ENCODE data around the gene COX7A2L.

The COX7A2L gene

GRCh38 chr2:42368817-42369531 is 8.0 kb upstream of the COX7A2L start:
- Histone ChIP-seq H3K9me3 (ENCODE audit: control insufficient read depth, low read length) (no peaks in the 10 kb centered on the region), H3K4me1 (ENCODE audit: control insufficient read depth, insufficient read depth, low read length) (no peaks in the 10 kb centered on the region), H3K36me3 (ENCODE audit: control insufficient read depth, insufficient read depth, low read length) (no peaks in the 10 kb centered on the region), H3K27me3 (ENCODE audit: control insufficient read depth, insufficient read depth, low read length, poor library complexity, severe bottlenecking) (no peaks in the 10 kb centered on the region), H3K4me3 (ENCODE audit: insufficient read depth, low read depth, low read length) (no peak overlapping the region), H3K27ac (ENCODE audit: insufficient read depth, low read depth, low read length, poor library complexity, severe bottlenecking) (no peak overlapping the region)
- 87 to 90% methylated on average over 7 of the region's 7 CpGs for WGBS, 2 experiments

- H3K9me3 ChIP-seq (ENCODE audit: control insufficient read depth, low read length) = no peaks in the 10 kb centered on the region
- no peak overlapping the region for H3K27ac ChIP-seq (ENCODE audit: insufficient read depth, low read depth, low read length, poor library complexity, severe bottlenecking)
- H3K4me3 ChIP-seq (ENCODE audit: insufficient read depth, low read depth, low read length) = no peak overlapping the region
- no peaks in the 10 kb centered on the region for H3K36me3 ChIP-seq (ENCODE audit: control insufficient read depth, insufficient read depth, low read length)
- H3K27me3 ChIP-seq (ENCODE audit: control insufficient read depth, insufficient read depth, low read length, poor library complexity, severe bottlenecking) = no peaks in the 10 kb centered on the region
- no peaks in the 10 kb centered on the region for H3K4me1 ChIP-seq (ENCODE audit: control insufficient read depth, insufficient read depth, low read length)
- 92 to 93% methylated on average over 3 of the region's 3 CpGs for WGBS, 2 experiments
These were observed 6.8 kb upstream of the COX7A2L start for GRCh38 chr2:42367835-42368234.

GRCh38 chr2:42366411-42366810 is 5.4 kb upstream of the COX7A2L start:
- Histone ChIP-seq H3K27ac (ENCODE audit: insufficient read depth, low read depth, low read length, poor library complexity, severe bottlenecking) (no peak overlapping the region), H3K4me3 (ENCODE audit: insufficient read depth, low read depth, low read length) (no peak overlapping the region), H3K36me3 (ENCODE audit: control insufficient read depth, insufficient read depth, low read length) (no peaks in the 10 kb centered on the region), H3K27me3 (ENCODE audit: control insufficient read depth, insufficient read depth, low read length, poor library complexity, severe bottlenecking) (peaks cover 10% of the 10 kb centered on the region), H3K4me1 (ENCODE audit: control insufficient read depth, insufficient read depth, low read length) (no peaks in the 10 kb centered on the region), H3K9me3 (ENCODE audit: control insufficient read depth, low read length) (no peaks in the 10 kb centered on the region)

- WGBS, 2 experiments = 91 to 94% methylated on average over 3 of the region's 3 CpGs
- H3K4me3 ChIP-seq (ENCODE audit: insufficient read depth, low read depth, low read length) = no peak overlapping the region
- peaks cover 10% of the 10 kb centered on the region for H3K27me3 ChIP-seq (ENCODE audit: control insufficient read depth, insufficient read depth, low read length, poor library complexity, severe bottlenecking)
- no peak overlapping the region for H3K27ac ChIP-seq (ENCODE audit: insufficient read depth, low read depth, low read length, poor library complexity, severe bottlenecking)
- no peaks in the 10 kb centered on the region for H3K36me3 ChIP-seq (ENCODE audit: control insufficient read depth, insufficient read depth, low read length)
- no peaks in the 10 kb centered on the region for H3K9me3 ChIP-seq (ENCODE audit: control insufficient read depth, low read length)
- peaks cover 6% of the 10 kb centered on the region for H3K4me1 ChIP-seq (ENCODE audit: control insufficient read depth, insufficient read depth, low read length)
These were observed 3.6 kb upstream of the COX7A2L start for GRCh38 chr2:42364658-42365057.

- Histone ChIP-seq H3K4me1 (ENCODE audit: control insufficient read depth, insufficient read depth, low read length) (peaks cover 10% of the 10 kb centered on the region), H3K36me3 (ENCODE audit: control insufficient read depth, insufficient read depth, low read length) (no peaks in the 10 kb centered on the region), H3K27me3 (ENCODE audit: control insufficient read depth, insufficient read depth, low read length, poor library complexity, severe bottlenecking) (peaks cover 10% of the 10 kb centered on the region), H3K9me3 (ENCODE audit: control insufficient read depth, low read length) (no peaks in the 10 kb centered on the region), H3K27ac (ENCODE audit: insufficient read depth, low read depth, low read length, poor library complexity, severe bottlenecking) (no peak overlapping the region), H3K4me3 (ENCODE audit: insufficient read depth, low read depth, low read length) (no peak overlapping the region)
- 82 to 87% methylated on average over 3 of the region's 3 CpGs for WGBS, 2 experiments
These were observed 2.4 kb upstream of the COX7A2L start for GRCh38 chr2:42363413-42363812.

DNA sequence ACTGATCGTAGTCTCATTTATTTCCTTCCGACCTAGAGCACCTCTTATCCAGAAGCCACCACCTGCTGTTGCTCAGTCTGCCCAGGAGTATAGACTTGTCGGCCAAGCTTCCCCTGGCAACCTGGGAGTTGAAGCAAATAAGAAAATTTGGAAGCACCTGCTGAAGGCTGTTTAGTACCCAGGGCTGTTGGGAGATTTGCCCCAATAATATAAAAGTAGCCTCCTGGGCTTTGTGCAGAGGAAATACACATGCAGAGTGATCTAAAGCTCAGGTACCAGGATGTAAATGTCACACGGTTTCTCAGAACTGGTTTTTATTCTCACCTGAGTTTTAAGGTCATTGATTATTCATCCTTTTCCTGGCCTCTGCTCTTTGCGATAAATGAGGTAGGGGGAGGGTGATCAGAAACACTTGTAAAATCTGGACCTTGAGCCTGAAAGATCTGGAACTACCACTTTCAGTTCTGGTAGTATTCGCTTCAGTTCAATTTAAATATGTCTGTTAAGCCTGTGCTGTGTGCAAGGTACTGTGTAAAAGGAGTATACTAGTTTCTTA is 789 bp upstream of the COX7A2L start:
- Histone ChIP-seq H3K4me1 (ENCODE audit: control insufficient read depth, insufficient read depth, low read length) (peaks cover 10% of the 10 kb centered on the region), H3K9me3 (ENCODE audit: control insufficient read depth, low read length) (no peaks in the 10 kb centered on the region), H3K27ac (ENCODE audit: insufficient read depth, low read depth, low read length, poor library complexity, severe bottlenecking) (no peak overlapping the region), H3K4me3 (ENCODE audit: insufficient read depth, low read depth, low read length) (no peak overlapping the region), H3K27me3 (ENCODE audit: control insufficient read depth, insufficient read depth, low read length, poor library complexity, severe bottlenecking) (peaks cover 10% of the 10 kb centered on the region), H3K36me3 (ENCODE audit: control insufficient read depth, insufficient read depth, low read length) (no peaks in the 10 kb centered on the region)
- 33 to 36% methylated on average over 6 of the region's 6 CpGs for WGBS, 2 experiments

- Histone ChIP-seq H3K27me3 (ENCODE audit: control insufficient read depth, insufficient read depth, low read length, poor library complexity, severe bottlenecking) (peaks cover 10% of the 10 kb centered on the region), H3K36me3 (ENCODE audit: control insufficient read depth, insufficient read depth, low read length) (no peaks in the 10 kb centered on the region), H3K4me1 (ENCODE audit: control insufficient read depth, insufficient read depth, low read length) (peaks cover 10% of the 10 kb centered on the region), H3K4me3 (ENCODE audit: insufficient read depth, low read depth, low read length) (peak overlapping the region; percentile 69), H3K9me3 (ENCODE audit: control insufficient read depth, low read length) (no peaks in the 10 kb centered on the region), H3K27ac (ENCODE audit: insufficient read depth, low read depth, low read length, poor library complexity, severe bottlenecking) (no peak overlapping the region)
- 4% methylated on average over 15 of the region's 15 CpGs for WGBS, 2 experiments
These were observed 526 bp downstream of the COX7A2L start for GRCh38 chr2:42360493-42360889.

- Histone ChIP-seq H3K4me1 (ENCODE audit: control insufficient read depth, insufficient read depth, low read length) (peaks cover 10% of the 10 kb centered on the region), H3K36me3 (ENCODE audit: control insufficient read depth, insufficient read depth, low read length) (no peaks in the 10 kb centered on the region), H3K27me3 (ENCODE audit: control insufficient read depth, insufficient read depth, low read length, poor library complexity, severe bottlenecking) (peaks cover 10% of the 10 kb centered on the region), H3K27ac (ENCODE audit: insufficient read depth, low read depth, low read length, poor library complexity, severe bottlenecking) (no peak overlapping the region), H3K4me3 (ENCODE audit: insufficient read depth, low read depth, low read length) (peak overlapping the region; percentile 69), H3K9me3 (ENCODE audit: control insufficient read depth, low read length) (no peaks in the 10 kb centered on the region)
- 59 to 63% methylated on average over 12 of the region's 12 CpGs for WGBS, 2 experiments
These were observed 993 bp downstream of the COX7A2L start for GRCh38 chr2:42359965-42360483.

DNA sequence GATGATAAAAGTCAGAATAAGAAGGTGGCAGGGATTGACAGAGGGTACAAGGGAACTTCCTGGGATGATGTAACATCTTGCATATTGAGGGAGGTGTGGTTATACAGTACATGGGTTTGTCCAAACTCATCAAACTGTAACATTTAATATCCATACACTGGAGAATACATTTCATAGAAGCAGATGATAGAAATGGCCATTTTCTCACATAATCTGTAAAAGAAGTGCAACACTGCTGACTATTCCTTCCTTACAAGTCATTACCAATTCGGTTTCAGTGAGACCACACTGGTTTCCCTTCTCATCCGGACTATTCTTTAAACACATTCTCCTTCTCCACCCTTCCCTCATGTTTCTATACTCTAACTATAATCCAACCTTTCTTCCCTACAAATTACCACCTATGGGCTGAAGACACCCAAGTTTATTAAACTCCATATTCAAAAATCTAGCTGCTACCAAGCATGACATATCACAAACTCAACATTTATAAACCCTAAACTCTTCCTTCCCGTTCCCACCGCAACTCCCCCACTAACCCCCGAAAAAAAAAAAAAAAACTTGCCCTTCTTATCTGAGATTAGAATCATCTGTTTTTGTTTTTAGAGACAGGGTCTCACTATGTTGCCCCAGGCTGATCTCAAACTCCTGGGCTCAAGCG is 1.6 kb downstream of the COX7A2L start:
- Histone ChIP-seq H3K36me3 (ENCODE audit: control insufficient read depth, insufficient read depth, low read length) (no peaks in the 10 kb centered on the region), H3K27ac (ENCODE audit: insufficient read depth, low read depth, low read length, poor library complexity, severe bottlenecking) (no peak overlapping the region), H3K27me3 (ENCODE audit: control insufficient read depth, insufficient read depth, low read length, poor library complexity, severe bottlenecking) (peaks cover 10% of the 10 kb centered on the region), H3K4me1 (ENCODE audit: control insufficient read depth, insufficient read depth, low read length) (peaks cover 10% of the 10 kb centered on the region), H3K4me3 (ENCODE audit: insufficient read depth, low read depth, low read length) (peak overlapping the region; percentile 69), H3K9me3 (ENCODE audit: control insufficient read depth, low read length) (no peaks in the 10 kb centered on the region)
- WGBS, 2 experiments = 83 to 89% methylated on average over 6 of the region's 6 CpGs

DNA sequence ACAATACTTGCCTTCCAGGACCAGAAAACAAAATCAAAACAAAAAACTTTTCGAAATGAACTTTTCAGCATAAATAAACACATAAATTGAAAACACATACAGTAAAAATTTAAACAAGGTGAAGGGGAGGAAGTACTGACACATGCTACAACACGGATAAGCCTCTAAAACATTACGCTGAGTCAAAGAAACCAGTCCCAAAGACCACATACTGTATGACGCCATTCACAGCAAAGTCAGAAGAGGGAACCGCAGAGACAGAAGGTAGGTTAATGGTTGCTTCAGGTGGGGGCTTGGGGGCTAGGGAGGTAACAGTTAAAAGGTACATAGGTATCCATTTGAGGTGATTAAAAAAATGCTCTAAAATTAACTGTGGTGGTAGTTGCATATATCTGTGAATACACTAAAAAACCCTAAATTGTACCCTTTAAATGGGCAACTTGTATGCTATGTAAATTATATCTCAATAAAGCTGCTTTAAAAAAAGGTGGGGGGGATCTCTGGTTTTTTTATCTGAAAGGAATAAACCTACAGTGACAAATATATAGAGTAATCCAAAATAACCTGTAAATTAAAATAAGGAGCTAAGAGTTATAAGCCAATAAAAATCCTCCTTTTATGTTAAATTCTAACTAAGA is 7.1 kb downstream of the COX7A2L start:
- 95 to 96% methylated on average over 5 of the region's 5 CpGs for WGBS, 2 experiments
- no peaks in the 10 kb centered on the region for H3K4me1 ChIP-seq (ENCODE audit: control insufficient read depth, insufficient read depth, low read length)
- no peak overlapping the region for H3K27ac ChIP-seq (ENCODE audit: insufficient read depth, low read depth, low read length, poor library complexity, severe bottlenecking)
- no peaks in the 10 kb centered on the region for H3K9me3 ChIP-seq (ENCODE audit: control insufficient read depth, low read length)
- no peaks in the 10 kb centered on the region for H3K27me3 ChIP-seq (ENCODE audit: control insufficient read depth, insufficient read depth, low read length, poor library complexity, severe bottlenecking)
- H3K36me3 ChIP-seq (ENCODE audit: control insufficient read depth, insufficient read depth, low read length) = peaks cover 3% of the 10 kb centered on the region
- no peak overlapping the region for H3K4me3 ChIP-seq (ENCODE audit: insufficient read depth, low read depth, low read length)

Measured in ectodermal cell (in vitro differentiated cells).